ENCODE measurements around the gene HBS1L.

Gene HBS1L

DNA sequence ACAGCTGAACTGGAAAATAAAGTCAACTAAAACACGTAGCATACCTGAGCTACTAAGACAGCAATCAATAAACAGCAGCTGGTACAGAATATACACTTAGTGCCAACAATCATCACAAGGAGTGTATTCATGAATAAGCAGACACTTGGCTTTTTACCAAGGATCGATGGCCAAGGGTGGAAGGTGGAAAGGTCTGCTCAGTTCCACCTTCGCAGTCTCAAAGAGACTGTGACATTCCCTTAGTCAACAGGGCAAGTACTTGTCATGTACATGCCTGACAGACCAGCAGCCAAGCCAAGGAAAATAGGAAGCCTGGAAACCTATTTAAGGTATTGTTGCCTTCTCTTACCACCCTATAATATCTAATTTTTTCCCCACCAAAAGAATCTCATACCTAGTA is 21.4 kb downstream of the HBS1L start:
- DNase-seq = no peak

GRCh38 chr6:135030532-135031178 is 24.0 kb downstream of the HBS1L start:
- DNase-seq = no peak

- no peak for DNase-seq
These were observed 24.6 kb downstream of the HBS1L start for GRCh38 chr6:135030056-135030473.

GRCh38 chr6:135025775-135026174 is 28.8 kb downstream of the HBS1L start:
- DNase-seq = no peak

- no peak for DNase-seq
These were observed 29.4 kb downstream of the HBS1L start for GRCh38 chr6:135025175-135025574.

GRCh38 chr6:135022050-135022697 is 32.4 kb downstream of the HBS1L start:
- no peak for DNase-seq

DNA sequence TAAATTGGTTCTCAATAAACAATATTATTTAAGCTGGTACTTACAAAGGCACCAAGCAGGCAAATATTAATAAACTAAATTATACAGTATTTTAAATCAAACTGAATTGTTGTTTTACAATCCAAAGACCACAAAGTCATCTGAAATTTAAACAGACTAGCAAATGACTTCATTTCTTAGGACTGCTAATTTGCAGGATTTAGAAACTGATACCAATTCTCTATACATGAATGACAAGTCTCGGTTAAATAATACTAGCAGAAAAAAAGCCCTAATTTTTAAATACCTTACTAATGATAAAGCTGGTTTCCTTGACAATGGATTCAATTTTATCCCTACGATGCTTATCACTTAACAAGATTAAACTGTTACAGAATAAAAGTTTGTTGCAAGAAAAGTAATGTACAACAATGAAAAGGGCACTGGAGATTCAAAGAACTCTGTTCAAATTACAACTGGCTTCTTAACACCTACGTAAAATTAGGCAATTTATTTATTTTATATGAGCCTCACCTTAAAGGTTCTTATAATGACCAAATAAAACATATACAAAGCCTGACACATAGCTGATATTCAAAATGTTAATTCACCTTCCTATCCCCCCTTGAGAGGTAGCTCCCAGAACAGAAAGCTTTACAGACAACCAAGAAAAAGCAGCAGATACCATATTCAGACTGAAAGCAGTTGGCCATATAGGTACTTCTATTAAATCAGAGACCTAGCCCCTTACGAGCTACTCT is 33.1 kb downstream of the HBS1L start:
- DNase-seq = no peak

DNA sequence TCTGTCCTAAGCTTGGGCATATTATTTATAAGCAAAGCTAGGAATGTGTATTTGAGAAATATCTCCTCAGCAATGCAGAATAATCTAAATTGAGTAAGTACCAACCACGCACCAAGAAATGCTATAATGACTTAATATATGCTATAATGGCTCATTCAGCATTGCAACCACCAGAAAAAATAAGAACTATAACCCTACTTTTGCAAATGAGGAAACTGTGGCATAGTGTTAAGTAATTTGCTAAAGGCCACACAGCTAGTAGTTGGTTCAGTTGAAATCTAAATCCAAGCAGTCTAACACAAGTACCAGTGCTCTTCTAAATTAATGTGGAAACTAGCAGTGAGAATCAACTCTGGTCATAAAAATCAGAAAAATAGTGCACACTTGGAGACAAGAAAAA is 35.7 kb downstream of the HBS1L start:
- no peak for DNase-seq

DNA sequence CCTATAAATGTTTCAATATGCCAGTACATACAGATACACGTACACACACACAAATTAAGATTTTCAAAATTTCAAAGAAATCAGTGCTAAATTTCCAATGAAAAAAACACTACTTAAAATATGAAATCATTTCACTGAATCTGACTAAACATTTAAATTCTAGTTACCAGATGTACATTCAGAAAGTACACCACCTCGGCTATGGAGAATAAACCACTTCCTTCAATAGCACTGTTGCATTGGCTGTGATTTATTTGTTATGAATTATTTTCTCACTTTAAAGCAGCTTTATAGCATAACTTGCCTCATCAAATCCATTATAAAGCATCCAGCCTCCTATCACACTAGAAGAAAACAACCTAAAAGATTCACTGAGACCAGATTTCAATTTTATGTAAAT is 36.6 kb downstream of the HBS1L start:
- no peak for DNase-seq

DNA sequence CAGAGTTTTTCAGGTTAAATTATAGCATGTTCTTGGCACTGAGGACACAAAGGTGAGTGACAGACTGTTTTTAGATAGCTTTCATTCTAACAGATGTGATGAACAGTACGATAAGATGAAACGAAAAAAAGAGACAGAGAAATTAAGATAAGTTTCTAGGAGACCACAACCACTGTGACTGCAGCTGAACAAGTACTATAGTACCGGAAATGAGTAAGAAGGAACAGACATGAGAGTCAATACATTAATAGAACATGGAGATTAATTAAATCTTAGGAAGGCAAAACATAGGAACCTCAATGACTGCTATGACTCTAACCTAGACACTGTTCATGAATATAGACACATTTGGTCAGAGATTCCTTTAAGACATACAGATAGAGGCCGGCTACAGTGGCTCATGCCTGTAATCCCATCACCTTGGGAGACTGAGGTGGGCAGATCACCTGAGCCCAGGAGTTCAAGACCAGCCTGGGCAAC is 40.2 kb downstream of the HBS1L start:
- no peak for DNase-seq

GRCh38 chr6:135013211-135013610 is 41.4 kb downstream of the HBS1L start:
- DNase-seq = no peak

GRCh38 chr6:135012764-135013163 is 41.9 kb downstream of the HBS1L start:
- DNase-seq = no peak

DNA sequence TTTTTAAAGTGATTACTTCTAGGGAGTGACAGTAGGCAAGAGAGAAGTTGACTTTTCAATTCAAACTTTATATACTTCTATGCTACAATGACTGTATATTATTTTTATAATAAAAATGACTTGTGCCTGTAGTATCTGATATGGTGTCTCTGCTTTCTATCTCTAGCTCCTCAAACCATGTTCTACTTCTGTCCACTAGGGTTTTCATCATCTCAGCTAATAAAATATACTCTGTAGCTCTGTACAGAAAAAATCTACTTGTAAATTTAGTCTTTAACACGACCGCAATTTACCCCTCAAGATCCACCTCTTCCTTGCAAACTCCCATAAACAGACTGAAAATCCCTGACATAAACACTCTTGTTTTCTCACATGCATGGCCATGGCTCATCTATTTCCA is 42.3 kb downstream of the HBS1L start:
- no peak for DNase-seq

- DNase-seq = no peak
These were observed 45.7 kb downstream of the HBS1L start for GRCh38 chr6:135008941-135009290.

DNA sequence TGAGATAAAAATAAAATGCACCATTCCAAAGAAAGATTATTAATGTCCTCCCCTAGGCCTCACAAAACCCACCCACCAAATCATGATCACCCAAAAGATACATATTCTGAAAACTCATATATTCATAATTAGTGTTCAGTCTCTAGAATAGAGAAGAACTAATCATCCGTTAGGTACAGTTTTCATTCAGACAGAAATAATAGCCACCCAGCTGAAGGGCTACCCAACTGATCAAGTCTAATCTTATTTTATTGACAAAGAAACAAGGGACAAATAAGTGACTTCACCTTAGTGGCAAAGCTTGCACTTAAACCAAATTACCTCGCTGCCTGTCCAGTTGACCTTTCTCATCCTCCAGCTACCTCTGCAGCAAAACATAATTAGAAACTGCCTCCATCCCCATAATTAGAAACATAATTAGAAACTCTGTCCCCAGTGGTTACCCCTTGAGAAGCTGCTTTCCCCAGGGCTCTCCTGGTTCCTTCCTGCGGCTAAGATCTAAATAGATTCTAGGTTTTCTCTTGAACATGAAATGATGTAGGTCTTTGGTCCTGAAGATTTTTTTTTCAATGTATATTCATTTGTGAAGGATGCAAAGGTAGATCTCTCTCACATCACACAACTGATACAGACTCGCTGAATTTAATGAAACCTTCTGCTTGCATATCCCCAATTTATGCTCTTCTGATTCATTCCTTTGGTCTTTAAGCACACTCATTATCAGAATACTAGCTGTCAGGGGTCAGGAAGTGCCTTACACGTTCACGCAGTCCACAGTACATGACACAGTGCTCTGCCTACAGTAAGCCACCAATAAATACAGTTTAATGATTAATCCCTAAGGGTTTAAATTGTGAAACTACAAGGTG is 46.3 kb downstream of the HBS1L start:
- no peak for DNase-seq

- no peak for DNase-seq
These were observed 48.2 kb downstream of the HBS1L start for GRCh38 chr6:135006386-135006914.

- no peak for DNase-seq
These were observed 50.2 kb downstream of the HBS1L start for GRCh38 chr6:135004399-135004798.

GRCh38 chr6:135002974-135003703 is 51.5 kb downstream of the HBS1L start:
- no peak for DNase-seq

DNA sequence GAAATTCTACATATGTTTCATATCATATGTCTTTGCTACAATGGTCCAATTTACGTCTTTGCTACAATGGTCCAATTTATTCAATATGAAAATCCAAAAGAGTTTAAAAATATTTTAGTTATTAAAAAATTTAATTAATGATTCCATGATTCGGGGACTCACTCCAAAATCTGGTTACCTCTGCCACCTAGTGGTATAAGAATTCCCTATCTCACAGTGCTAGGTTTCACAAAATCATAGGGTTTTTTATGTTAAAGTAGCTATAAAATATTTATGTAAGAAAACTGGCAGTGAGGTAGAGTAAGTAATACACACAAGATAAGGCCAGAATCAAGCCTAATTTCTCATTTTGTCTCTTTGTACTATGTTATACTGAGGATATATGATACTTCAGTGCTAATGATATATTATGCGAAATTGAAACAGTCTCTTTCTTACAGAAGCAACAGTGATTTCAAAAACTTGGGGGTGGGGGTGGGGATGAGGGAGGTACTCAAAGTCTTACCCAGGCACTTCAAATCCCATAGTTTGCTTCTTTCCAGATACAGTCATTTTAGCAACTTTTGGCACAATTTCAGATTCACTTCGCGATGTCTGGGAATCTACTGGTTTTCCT is 52.3 kb downstream of the HBS1L start:
- DNase-seq = no peak

- no peak for DNase-seq
These were observed 55.5 kb downstream of the HBS1L start for GRCh38 chr6:134999107-134999506.

DNA sequence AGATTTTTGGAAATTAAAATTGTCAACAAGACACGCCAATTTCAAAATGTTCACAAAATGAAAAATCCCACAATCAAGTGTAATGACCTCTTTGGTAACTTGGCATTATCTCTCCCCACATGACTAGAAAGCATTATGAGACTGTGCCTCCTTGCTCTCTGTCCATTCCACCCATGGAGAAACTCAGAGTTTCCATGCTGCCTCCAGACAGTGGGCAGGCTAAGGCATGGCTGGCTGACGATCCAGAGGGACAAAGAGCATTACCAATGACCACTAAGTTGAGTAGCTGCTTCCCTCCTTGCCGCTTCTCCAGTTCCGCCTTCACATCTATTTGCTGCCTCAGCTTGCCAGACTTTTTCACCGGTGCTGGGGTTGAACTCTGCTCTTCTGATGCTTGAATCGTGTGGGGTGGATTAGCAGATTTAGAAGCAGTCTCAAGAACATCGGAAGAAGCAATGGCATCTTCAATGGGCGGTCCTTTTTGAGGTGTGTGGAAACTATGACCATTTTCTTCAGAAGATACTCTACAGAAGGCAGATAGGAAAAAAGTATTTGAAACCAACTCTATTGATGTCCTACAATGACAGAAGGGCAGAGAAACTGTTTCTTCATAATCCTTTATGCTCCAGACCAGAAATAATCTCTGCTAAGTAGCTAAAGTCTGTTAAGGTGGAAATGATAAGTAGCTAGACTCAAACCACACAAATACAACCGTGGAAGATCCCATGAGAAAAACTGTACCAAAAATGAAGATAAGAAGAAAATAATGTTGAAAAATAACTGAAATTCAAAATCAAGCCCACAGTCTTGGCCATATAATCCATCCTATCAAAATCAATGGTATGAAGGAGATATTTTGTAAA is 57.3 kb downstream of the HBS1L start:
- DNase-seq = no peak
